HCT116 (cell line): Measurements from ENCODE around the gene ELAPOR1. TPM values are rescaled to one million over a fixed set of nuclear protein-coding genes. Genes with fewer than 3 reads are reported as not detected.

Source experiments
- ATAC-seq: fragments of 200-7000 bp; cut with Tn5 transposase; 2 replicates; pipeline ENCODE4 v1.9.1; 2020; ENCODE audit warnings: mild to moderate bottlenecking, moderate library complexity
- BruUV-seq: library from RNA; stranded (reverse); fragments of 400-500 nt; replicated peaks from 2 replicates; lab custom pipeline; 2021; lab: Mats Ljungman, UMichigan
- CTCF ChIA-PET: fragments of 300-600 bp; sonication (Branson Sonifier 250); formaldehyde crosslinking; loops from one replicate; lab custom pipeline; 2021; ENCODE audit warnings: antibody characterized with exemption; lab: Charles Lee
- POLR2A ChIA-PET: fragments of 300-600, 350-600 bp; sonication (Branson Sonifier 250); formaldehyde crosslinking; loops from one replicate; lab custom pipeline; 2021; ENCODE audit warnings: antibody characterized with exemption; lab: Charles Lee
- RAD21 ChIA-PET, 2 experiments: fragments of 300-600 bp; sonication (Branson Sonifier 250); formaldehyde crosslinking; loops; one replicate each; lab custom pipeline; 2023; ENCODE audit warnings: low total read pairs in 2 of 2; ENCODE audit not compliant: uncharacterized antibody in 2 of 2, unreplicated experiment in 2 of 2, low non-redundant PET in 1 of 2; lab: Charles Lee
- DNase-seq: peaks from one replicate; pipeline ENCODE4 v3.0.0-alpha.2; 2010; ENCODE audit warnings: low read depth, low spot score
- H2AFZ ChIP-seq: fragments of 200-600 bp; shearing (Covaris generic), sonication (generic); 2 replicates; pipeline ENCODE4 v1.6.1; 2017; ENCODE audit warnings: low read depth, mixed run types, mixed read lengths, antibody characterized with exemption, low read length; ENCODE audit not compliant: poor library complexity, severe bottlenecking
- H3K27ac ChIP-seq: 2 replicates; pipeline ENCODE4 v1.5.1; 2012; ENCODE audit warnings: low read depth, low read length
- H3K27me3 ChIP-seq: fragments of 200-600 bp; sonication (generic); 2 replicates; pipeline ENCODE4 v1.6.1; 2016; ENCODE audit warnings: mixed run types, low read length, mixed read lengths; ENCODE audit not compliant: insufficient read depth
- H3K36me3 ChIP-seq, 2 experiments: fragments of 200-500 bp in 1 of 2; fragments of 200-600 bp in 1 of 2; sonication (Bioruptor generic) in 1 of 2; sonication (generic) in 1 of 2; 2 replicates each; pipeline versions ENCODE4 v1.5.1 to v1.6.1; 2014 to 2016; ENCODE audit warnings: low read length in 2 of 2, inconsistent platforms in 1 of 2, mixed read lengths in 1 of 2, mixed run types in 1 of 2; ENCODE audit not compliant: insufficient read depth in 2 of 2, control insufficient read depth in 1 of 2
- H3K4me1 ChIP-seq, 2 experiments: fragments of 200-600 bp in 1 of 2; sonication (generic) in 1 of 2; 2 replicates each; pipeline versions ENCODE4 v1.5.1 to v1.6.1; 2012 to 2017; ENCODE audit warnings: low read length in 2 of 2, inconsistent platforms in 1 of 2, mild to moderate bottlenecking in 1 of 2, mixed read lengths in 1 of 2, mixed run types in 1 of 2, moderate library complexity in 1 of 2; ENCODE audit not compliant: insufficient read depth in 2 of 2, control insufficient read depth in 1 of 2
- H3K4me2 ChIP-seq: fragments of 200-600 bp; sonication (generic); 2 replicates; pipeline ENCODE4 v1.6.1; 2017; ENCODE audit warnings: mixed run types, low read length, mixed read lengths
- H3K4me3 ChIP-seq, 2 experiments: fragments of 200-600 bp in 1 of 2; sonication (generic) in 1 of 2; replicated peaks in 1 of 2; 2 replicates each; pipeline ENCODE4 v1.5.1; 2011 to 2016; ENCODE audit warnings: low read length in 2 of 2, control low read depth in 1 of 2, low read depth in 1 of 2, mild to moderate bottlenecking in 1 of 2, mixed read lengths in 1 of 2, mixed run types in 1 of 2
- H3K79me2 ChIP-seq: fragments of 200-600 bp; sonication (generic); 2 replicates; pipeline ENCODE4 v1.6.1; 2017; ENCODE audit warnings: mild to moderate bottlenecking, mixed run types, low read length, moderate library complexity, mixed read lengths; ENCODE audit not compliant: insufficient read depth
- H3K9ac ChIP-seq: fragments of 200-600 bp; sonication (generic); 2 replicates; pipeline ENCODE4 v1.6.1; 2016; ENCODE audit warnings: low read length, mixed read lengths
- H3K9me2 ChIP-seq: fragments of 200-600 bp; sonication (generic), shearing (Covaris generic); 2 replicates; pipeline ENCODE4 v1.6.1; 2017; ENCODE audit warnings: mixed run types, mild to moderate bottlenecking, moderate library complexity; ENCODE audit not compliant: insufficient read depth
- H3K9me3 ChIP-seq, 2 experiments: fragments of 200-500 bp in 1 of 2; fragments of 200-600 bp in 1 of 2; sonication (Bioruptor generic) in 1 of 2; sonication (generic) in 1 of 2; 2 replicates each; pipeline ENCODE4 v1.6.1; 2014 to 2017; ENCODE audit warnings: low read length in 2 of 2, mixed read lengths in 2 of 2, inconsistent platforms in 1 of 2, low read depth in 1 of 2, mild to moderate bottlenecking in 1 of 2, mixed run types in 1 of 2, moderate library complexity in 1 of 2; ENCODE audit not compliant: control insufficient read depth in 1 of 2, insufficient read depth in 1 of 2
- H4K20me1 ChIP-seq: fragments of 200-600 bp; sonication (generic), shearing (Covaris generic); 2 replicates; pipeline ENCODE4 v1.6.1; 2017; ENCODE audit warnings: mixed run types, mild to moderate bottlenecking, moderate library complexity; ENCODE audit not compliant: insufficient read depth
- CEBPB ChIP-seq: IDR thresholded peaks from 2 replicates; pipeline ENCODE4 v1.6.1; 2012; ENCODE audit warnings: low read depth
- CTCF ChIP-seq, 3 experiments: fragments of 200-600 bp in 1 of 3; sonication (generic) in 1 of 3; IDR thresholded peaks in 2 of 3; conservative IDR thresholded peaks in 1 of 3; 2 replicates each; pipeline ENCODE4 v1.5.1; 2012 to 2017; ENCODE audit warnings: low read depth in 2 of 3, low read length in 2 of 3, antibody characterized with exemption in 1 of 3, borderline replicate concordance in 1 of 3, control low read depth in 1 of 3, mild to moderate bottlenecking in 1 of 3, mixed read lengths in 1 of 3, mixed run types in 1 of 3, moderate library complexity in 1 of 3; ENCODE audit not compliant: insufficient read depth in 1 of 3
- ELF1 ChIP-seq: IDR thresholded peaks from 2 replicates; pipeline ENCODE4 v1.6.1; 2012; ENCODE audit warnings: low read depth, borderline replicate concordance
- EZH2phosphoT487 ChIP-seq: fragments of 200-600 bp; IDR thresholded peaks from 2 replicates; pipeline ENCODE4 v1.6.1; 2018; ENCODE audit warnings: antibody characterized with exemption, borderline replicate concordance
- JUND ChIP-seq: IDR thresholded peaks from 2 replicates; pipeline ENCODE4 v1.6.1; 2012
- MAX ChIP-seq: IDR thresholded peaks from 2 replicates; pipeline ENCODE4 v1.6.1; 2012
- POLR2A ChIP-seq: IDR thresholded peaks from 2 replicates; pipeline ENCODE4 v1.7.0; 2011; ENCODE audit warnings: borderline replicate concordance; ENCODE audit not compliant: insufficient read depth, insufficient read length; ENCODE audit errors: extremely low read depth
- YY1 ChIP-seq: IDR thresholded peaks from 2 replicates; pipeline ENCODE4 v1.6.1; 2011; ENCODE audit warnings: low read length, low read depth, moderate library complexity, mild to moderate bottlenecking; ENCODE audit not compliant: insufficient replicate concordance; ENCODE audit errors: extremely low read depth
- ZBTB33 ChIP-seq: IDR thresholded peaks from 2 replicates; pipeline ENCODE4 v1.6.1; 2011; ENCODE audit warnings: mild to moderate bottlenecking, low read length, moderate library complexity; ENCODE audit not compliant: insufficient replicate concordance; ENCODE audit errors: extremely low read depth
- ZFX ChIP-seq: fragments of 450-650 bp; IDR thresholded peaks from 2 replicates; pipeline ENCODE4 v1.6.1; 2017
- ZNF274 ChIP-seq: fragments of 200-500 bp; sonication (Bioruptor generic); IDR thresholded peaks from 2 replicates; pipeline ENCODE4 v1.6.1; 2014; ENCODE audit warnings: mild to moderate bottlenecking, low read depth, low read length, inconsistent platforms
- intact Hi-C: fragments of 100-400 bp; cut with micrococcal nuclease; formaldehyde crosslinking; loops from 2 replicates; pipeline ENCODE4 v1.10.0; 2022
- total RNA-seq: library from RNA; stranded (reverse); gene quantifications from one replicate; pipeline ENCODE4 v1.2.1, GENCODE V29; 2021; ENCODE audit not compliant: unreplicated experiment

ELAPOR1 gene
- total RNA-seq, 1 experiment from 2014 or later, result 0.57 TPM

- ChIA-PET CTCF (no interaction called here), POLR2A (no interaction called here)
- Histone ChIP-seq H3K27ac (no peak overlapping the region), H3K4me2 (no peak overlapping the region), H3K9ac (no peak overlapping the region)
- no peak for TF ChIP-seq CEBPB
- no peak for TF ChIP-seq ZNF274
- TF ChIP-seq MAX, result no peak
- no peak for TF ChIP-seq CTCF (IDR thresholded peaks at IDR 0.05 in 2 of 3, conservative IDR thresholded peaks at IDR 0.05 in 1 of 3; ENCODE audit: borderline replicate concordance in 1 of 3, insufficient read depth in 1 of 3, low read depth in 2 of 3, low read length in 2 of 3)
- TF ChIP-seq POLR2A, result no peak
- TF ChIP-seq JUND, result no peak
- TF ChIP-seq EZH2phosphoT487, result no peak
- TF ChIP-seq ZFX, result no peak
- no peak for TF ChIP-seq YY1
- no peak for TF ChIP-seq ZBTB33
- TF ChIP-seq ELF1, result no peak
- TF ChIP-seq, all 23 proteins: peak for 0
- Histone ChIP-seq H3K9me3 (no peaks in the 10 kb centered on the region), H3K9me2 (no peaks in the 10 kb centered on the region; the same call in 1 of the 2 replicates), H3K4me3 (no peak overlapping the region), H3K79me2 (no peaks in the 10 kb centered on the region), H3K4me1 (no peaks in the 10 kb centered on the region), H3K36me3 (no peaks in the 10 kb centered on the region), H4K20me1 (no peaks in the 10 kb centered on the region), H3K27me3 (no peaks in the 10 kb centered on the region), H2AFZ (no peak overlapping the region)
- RAD21 ChIA-PET, result no interaction called here
- no TSS peak for BruUV-seq
- intact Hi-C loops, result no loop called here
- ATAC-seq (no peak), DNase-seq (no peak)
Measured at GRCh38 chr1:109135940-109136339, 22.0 kb downstream of the ELAPOR1 start.
